HepG2 (cell line): Measurements from ENCODE around the gene PRKCB. TPM values are rescaled to one million over a fixed set of nuclear protein-coding genes. Genes with fewer than 3 reads are reported as not detected.
A peak's percentile ranks its signal among the peaks of the same experiment; 100 is the strongest.

Experiments
- ATAC-seq: fragments of 200-7000 bp; cut with Tn5 transposase; 3 replicates; pipeline ENCODE4 v1.9.1; 2020; ENCODE audit warnings: mild to moderate bottlenecking, moderate library complexity
- BruUV-seq: library from RNA; stranded (reverse); fragments of 400-500 nt; replicated peaks from 2 replicates; lab custom pipeline; 2021; lab: Mats Ljungman, UMichigan
- CTCF ChIA-PET: fragments of 300-600 bp; formaldehyde crosslinking; extraction: SDS; loops from one replicate; lab custom pipeline; 2021; ENCODE audit warnings: low total read pairs, inconsistent platforms, low intra/inter-chr PET ratio; lab: Yijun Ruan, JAX
- POLR2A ChIA-PET: fragments of 350-600 bp; sonication (Branson Sonifier 250); formaldehyde crosslinking; loops from one replicate; lab custom pipeline; 2020; ENCODE audit warnings: antibody characterized with exemption, inconsistent platforms; lab: Yijun Ruan, JAX
- DNase-seq: peaks from one replicate; pipeline ENCODE4 v3.0.0-alpha.2; 2015; ENCODE audit warnings: low spot score
- FAIRE-seq: peaks from 3 replicates; lab custom pipeline; 2011; peaks lifted over from hg19 to GRCh38; lab: Jason Lieb, UNC
- H2AFZ ChIP-seq: one replicate; pipeline ENCODE4 v1.6.1; 2011; ENCODE audit warnings: low read length, inconsistent platforms
- H3K27ac ChIP-seq: fragments of 300-600 bp; 3 replicates; pipeline ENCODE4 v1.8.0; 2011; ENCODE audit warnings: mixed run types, mild to moderate bottlenecking, mixed read lengths, low read length, inconsistent platforms; ENCODE audit not compliant: insufficient read depth; ENCODE audit errors: extremely low read length
- H3K27me3 ChIP-seq, 2 experiments: fragments of 200-600 bp in 1 of 2; 2 replicates in 1 of 2; 3 replicates in 1 of 2; pipeline versions ENCODE4 v1.6.0 to v1.8.0; 2011; ENCODE audit warnings: low read length in 2 of 2, mild to moderate bottlenecking in 2 of 2, moderate library complexity in 2 of 2, inconsistent platforms in 1 of 2; ENCODE audit not compliant: insufficient read depth in 2 of 2, control insufficient read depth in 1 of 2
- H3K36me3 ChIP-seq, 2 experiments: fragments of 200-600 bp in 1 of 2; replicated peaks in 1 of 2; 2 replicates in 1 of 2; 3 replicates in 1 of 2; pipeline versions ENCODE4 v1.5.1 to v1.8.0; 2011; ENCODE audit warnings: low read length in 2 of 2, inconsistent platforms in 1 of 2; ENCODE audit not compliant: insufficient read depth in 2 of 2, control insufficient read depth in 1 of 2
- H3K4me1 ChIP-seq: 2 replicates; pipeline ENCODE4 v1.5.1; 2012; ENCODE audit warnings: low read length, inconsistent platforms; ENCODE audit not compliant: insufficient read depth
- H3K4me2 ChIP-seq: 2 replicates; pipeline ENCODE4 v1.6.0; 2011; ENCODE audit warnings: low read depth, low read length, inconsistent platforms
- H3K4me3 ChIP-seq, 3 experiments: fragments of 200-600 bp in 1 of 3; sonication (generic), shearing (Covaris generic) in 1 of 3; replicated peaks in 1 of 3; 2 replicates each; pipeline ENCODE4 v1.5.1; 2011 to 2016; ENCODE audit warnings: low read length in 3 of 3, inconsistent platforms in 2 of 3, low read depth in 2 of 3, mild to moderate bottlenecking in 2 of 3, control low read depth in 1 of 3, mixed read lengths in 1 of 3; ENCODE audit not compliant: insufficient read depth in 1 of 3
- H3K79me2 ChIP-seq: one replicate; pipeline ENCODE4 v1.6.1; 2011; ENCODE audit warnings: low read length, inconsistent platforms; ENCODE audit not compliant: insufficient read depth
- H3K9ac ChIP-seq: 2 replicates; pipeline ENCODE4 v1.6.0; 2011; ENCODE audit warnings: mild to moderate bottlenecking, low read depth, low read length, inconsistent platforms; ENCODE audit not compliant: insufficient read depth
- H3K9me3 ChIP-seq: 2 replicates; pipeline ENCODE4 v1.5.1; 2012; ENCODE audit warnings: mild to moderate bottlenecking, low read length
- H4K20me1 ChIP-seq: 2 replicates; pipeline ENCODE4 v1.6.0; 2011; ENCODE audit warnings: inconsistent platforms, mild to moderate bottlenecking, low read length, moderate library complexity; ENCODE audit not compliant: insufficient read depth
- BCL6 ChIP-seq: IDR thresholded peaks from 2 replicates; pipeline ENCODE4 v1.6.1; 2016; ENCODE audit warnings: missing genetic modification reagents, missing compliant biosample characterization
- BHLHE40 ChIP-seq: IDR thresholded peaks from 2 replicates; pipeline ENCODE4 v1.6.1; 2011; ENCODE audit warnings: low read length, improper control_type of control experiment
- CBFB ChIP-seq: sonication (generic); formaldehyde crosslinking; IDR thresholded peaks from 2 replicates; pipeline ENCODE4 v1.4.0; 2020; ENCODE audit warnings: missing genetic modification reagents
- FOXA1 ChIP-seq, 2 experiments: fragments of 450-650 bp in 1 of 2; sonication (generic) in 1 of 2; formaldehyde crosslinking in 1 of 2; IDR thresholded peaks; 2 replicates each; pipeline versions ENCODE4 v1.4.0 to v1.6.1; 2016 to 2020; ENCODE audit warnings: missing genetic modification reagents in 1 of 2
- FOXA3 ChIP-seq: IDR thresholded peaks from 2 replicates; pipeline ENCODE4 v1.6.1; 2016; ENCODE audit warnings: missing genetic modification reagents, missing compliant biosample characterization
- HOXA3 ChIP-seq: sonication (generic); formaldehyde crosslinking; IDR thresholded peaks from 2 replicates; pipeline ENCODE4 v1.5.0; 2020; ENCODE audit warnings: missing genetic modification reagents
- JDP2 ChIP-seq: sonication (generic); formaldehyde crosslinking; IDR thresholded peaks from 2 replicates; pipeline ENCODE4 v1.8.1; 2022; ENCODE audit warnings: missing genetic modification reagents, borderline replicate concordance
- KDM5B ChIP-seq: sonication (generic); formaldehyde crosslinking; IDR thresholded peaks from 2 replicates; pipeline ENCODE4 v1.4.0; 2020; ENCODE audit warnings: missing genetic modification reagents, mild to moderate bottlenecking, borderline replicate concordance
- NCOA2 ChIP-seq: sonication (generic); formaldehyde crosslinking; IDR thresholded peaks from 2 replicates; pipeline ENCODE4 v1.8.0; 2022; ENCODE audit warnings: inconsistent platforms
- NR2F1 ChIP-seq, 2 experiments: fragments of 450-650 bp in 1 of 2; formaldehyde crosslinking in 1 of 2; IDR thresholded peaks; 2 replicates each; pipeline versions ENCODE4 v1.5.0 to v1.6.1; 2016 to 2020; ENCODE audit warnings: mild to moderate bottlenecking in 1 of 2, missing compliant biosample characterization in 1 of 2, missing genetic modification reagents in 1 of 2, moderate library complexity in 1 of 2
- RARA ChIP-seq: IDR thresholded peaks from 2 replicates; pipeline ENCODE4 v1.6.1; 2016; ENCODE audit warnings: missing genetic modification reagents, missing compliant biosample characterization
- RXRA ChIP-seq: sonication (generic); formaldehyde crosslinking; IDR thresholded peaks from 2 replicates; pipeline ENCODE4 v1.5.1; 2020; ENCODE audit warnings: missing genetic modification reagents
- SMYD3 ChIP-seq: sonication (generic); formaldehyde crosslinking; IDR thresholded peaks from 2 replicates; pipeline ENCODE4 v1.8.1; 2023; ENCODE audit warnings: mild to moderate bottlenecking, missing genetic modification reagents
- SRF ChIP-seq: IDR thresholded peaks from 2 replicates; pipeline ENCODE4 v1.6.1; 2011; ENCODE audit warnings: mild to moderate bottlenecking, low read depth, low read length, moderate library complexity
- TBX3 ChIP-seq: fragments of 450-650 bp; IDR thresholded peaks from 2 replicates; pipeline ENCODE4 v1.6.1; 2017; ENCODE audit warnings: antibody characterized with exemption, mild to moderate bottlenecking, inconsistent platforms, borderline replicate concordance
- ZNF121 ChIP-seq: sonication (generic); formaldehyde crosslinking; IDR thresholded peaks from 2 replicates; pipeline ENCODE4 v1.5.0; 2020; ENCODE audit warnings: mild to moderate bottlenecking, missing genetic modification reagents
- ZNF180 ChIP-seq: sonication (generic); formaldehyde crosslinking; IDR thresholded peaks from 2 replicates; pipeline ENCODE4 v1.4.0; 2020; ENCODE audit warnings: low read depth, missing genetic modification reagents, borderline replicate concordance
- ZNF432 ChIP-seq: sonication (generic); formaldehyde crosslinking; IDR thresholded peaks from 2 replicates; pipeline ENCODE4 v1.5.0; 2020; ENCODE audit warnings: missing genetic modification reagents, mild to moderate bottlenecking, borderline replicate concordance
- ZNF816 ChIP-seq: sonication (generic); formaldehyde crosslinking; IDR thresholded peaks from 2 replicates; pipeline ENCODE4 v1.8.0; 2022; ENCODE audit warnings: missing genetic modification reagents, mild to moderate bottlenecking, borderline replicate concordance
- WGBS: methylation state at CpG from one replicate; pipeline ENCODE4 v1.1.6; 2017; ENCODE audit warnings: low lambda C conversion rate; 5-methylcytosine and 5-hydroxymethylcytosine counted together
- in situ Hi-C: cut with HindIII; loops from 2 replicates; pipeline ENCODE4 v1.10.0; 2017; ENCODE audit warnings: low pct_unique_long_range_greater_than_20kb; ENCODE audit not compliant: extremely low pct_ligation_motif_present
- intact Hi-C: fragments of 100-400 bp; cut with micrococcal nuclease; formaldehyde crosslinking; loops from one replicate; pipeline ENCODE4 v1.10.0; 2022; ENCODE audit not compliant: unreplicated experiment
- polyA plus RNA-seq, 8 experiments: library from polyadenylated mRNA; depleted of rRNA in 3 of 8; stranded (reverse) in 7 of 8; unstranded in 1 of 8; fragments of >200 nt; fragmentation: Illumina TruSeq in 4 of 8; extraction: Trizol in 4 of 8; gene quantifications; 2 replicates each; pipeline versions ENCODE4 v1.2.1 to v1.2.3, GENCODE V29; 2011 to 2016; ENCODE audit warnings: low read depth in 4 of 8, missing spikeins in 1 of 8, mixed read lengths in 1 of 8; ENCODE audit not compliant: insufficient read depth in 1 of 8
- total RNA-seq, 5 experiments: library from RNA; depleted of rRNA; stranded (reverse); fragments of >200 nt; fragmentation: Illumina TruSeq; extraction: Trizol; gene quantifications; 2 replicates each; pipeline ENCODE4 v1.2.3, GENCODE V29; 2016; ENCODE audit warnings: low read depth in 1 of 5
- TF ChIP-seq, protein P1 (sequence below): sonication (generic); formaldehyde crosslinking; IDR thresholded peaks from 2 replicates; pipeline ENCODE4 v1.4.0; 2020; ENCODE audit warnings: missing genetic modification reagents
- TF ChIP-seq, protein P2 (sequence below): sonication (generic); formaldehyde crosslinking; IDR thresholded peaks from 2 replicates; pipeline ENCODE4 v1.4.0; 2020; ENCODE audit warnings: missing genetic modification reagents
- TF ChIP-seq, protein P3 (sequence below): sonication (generic); formaldehyde crosslinking; IDR thresholded peaks from 2 replicates; pipeline ENCODE4 v1.4.0; 2020; ENCODE audit warnings: missing genetic modification reagents

The PRKCB gene
- total and polyA plus RNA-seq, 2 of the 13 experiments (the other 11 are each of a cell fraction or from before 2014, with no cell fraction given), result 0.01 TPM; not detected in 1

DNA sequence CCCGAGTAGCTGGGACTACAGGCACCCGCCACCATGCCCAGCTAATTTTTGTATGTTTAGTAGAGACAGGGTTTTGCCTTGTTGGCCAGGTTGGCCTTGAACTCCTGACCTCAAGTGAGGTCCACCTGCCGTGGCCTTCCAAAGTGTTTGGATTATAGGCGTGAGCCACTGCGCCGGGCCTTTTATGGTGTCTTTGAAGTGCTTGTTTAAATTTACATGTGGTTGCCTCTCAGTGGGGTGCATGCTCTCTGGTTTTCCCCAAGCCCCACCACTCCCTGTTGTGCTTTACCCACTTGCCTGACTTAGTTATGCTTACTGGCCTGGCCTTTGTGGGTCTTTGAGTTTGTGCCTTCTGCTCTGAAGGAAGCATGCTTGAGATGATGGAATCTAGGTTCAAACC is 132.0 kb downstream of the PRKCB start:
- no TSS peak for BruUV-seq
- 5% methylated on average over 6 of the region's 6 CpGs for WGBS
- DNase-seq (peak; percentile 56), ATAC-seq (peak; percentile 37; the same call in 2 of the 3 replicates), FAIRE-seq (no peak)
- Histone ChIP-seq H3K4me1 (peaks cover 6% of the 10 kb centered on the region; the same call in 1 of the 2 replicates), H3K4me3 (no peak overlapping the region), H4K20me1 (no peaks in the 10 kb centered on the region), H3K27ac (no peak overlapping the region), H3K36me3 (no peaks in the 10 kb centered on the region), H3K9ac (no peak overlapping the region), H3K27me3 (peaks cover 0 to 22% of the 10 kb centered on the region in 2 experiments; a peak in 2 of 5 replicates), H3K9me3 (no peaks in the 10 kb centered on the region), H3K4me2 (no peak overlapping the region), H2AFZ (no peak overlapping the region), H3K79me2 (no peaks in the 10 kb centered on the region)
- in situ Hi-C loops (no loop called here), intact Hi-C loops (no loop called here)
- ChIA-PET POLR2A (no interaction called here), CTCF (no interaction called here)
- TF ChIP-seq RXRA (CRISPR knock-in tag) (peak; percentile 44; the same call in 1 of the 2 replicates), NR2F1 (CRISPR knock-in tag; IDR thresholded peaks at IDR 0.05) (peak; percentile 20 to 73; a peak in 3 of 4 replicates), JDP2 (CRISPR knock-in tag) (no peak), ZNF121 (CRISPR knock-in tag) (no peak), RARA (peak; percentile 79), TBX3 (peak; percentile 79; the same call in 1 of the 2 replicates), BHLHE40 (peak; percentile 68; the same call in 1 of the 2 replicates), ZNF180 (CRISPR knock-in tag) (peak; percentile 96; the same call in 1 of the 2 replicates), SMYD3 (CRISPR knock-in tag) (no peak), FOXA3 (CRISPR knock-in tag) (peak; percentile 12; the same call in 1 of the 2 replicates), HOXA3 (CRISPR knock-in tag) (0 out of 2 replicates have a peak, but pooled peaks have one; percentile 14), BCL6 (CRISPR knock-in tag) (0 out of 2 replicates have a peak, but pooled peaks have one; percentile 20), KDM5B (CRISPR knock-in tag) (no peak), NCOA2 (CRISPR knock-in tag) (peak; percentile 52; the same call in 1 of the 2 replicates), ZNF816 (CRISPR knock-in tag) (no peak), SRF (peak; percentile 82), FOXA1 (IDR thresholded peaks at IDR 0.05) (no peak), FOXA1 (CRISPR knock-in tag; IDR thresholded peaks at IDR 0.05) (peak; percentile 43), CBFB (CRISPR knock-in tag) (peak; percentile 74; the same call in 1 of the 2 replicates), ZNF432 (CRISPR knock-in tag) (no peak)
- TF ChIP-seq, protein P1, sequence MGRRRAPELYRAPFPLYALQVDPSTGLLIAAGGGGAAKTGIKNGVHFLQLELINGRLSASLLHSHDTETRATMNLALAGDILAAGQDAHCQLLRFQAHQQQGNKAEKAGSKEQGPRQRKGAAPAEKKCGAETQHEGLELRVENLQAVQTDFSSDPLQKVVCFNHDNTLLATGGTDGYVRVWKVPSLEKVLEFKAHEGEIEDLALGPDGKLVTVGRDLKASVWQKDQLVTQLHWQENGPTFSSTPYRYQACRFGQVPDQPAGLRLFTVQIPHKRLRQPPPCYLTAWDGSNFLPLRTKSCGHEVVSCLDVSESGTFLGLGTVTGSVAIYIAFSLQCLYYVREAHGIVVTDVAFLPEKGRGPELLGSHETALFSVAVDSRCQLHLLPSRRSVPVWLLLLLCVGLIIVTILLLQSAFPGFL (CRISPR knock-in tag), result no peak
- TF ChIP-seq, protein P2, sequence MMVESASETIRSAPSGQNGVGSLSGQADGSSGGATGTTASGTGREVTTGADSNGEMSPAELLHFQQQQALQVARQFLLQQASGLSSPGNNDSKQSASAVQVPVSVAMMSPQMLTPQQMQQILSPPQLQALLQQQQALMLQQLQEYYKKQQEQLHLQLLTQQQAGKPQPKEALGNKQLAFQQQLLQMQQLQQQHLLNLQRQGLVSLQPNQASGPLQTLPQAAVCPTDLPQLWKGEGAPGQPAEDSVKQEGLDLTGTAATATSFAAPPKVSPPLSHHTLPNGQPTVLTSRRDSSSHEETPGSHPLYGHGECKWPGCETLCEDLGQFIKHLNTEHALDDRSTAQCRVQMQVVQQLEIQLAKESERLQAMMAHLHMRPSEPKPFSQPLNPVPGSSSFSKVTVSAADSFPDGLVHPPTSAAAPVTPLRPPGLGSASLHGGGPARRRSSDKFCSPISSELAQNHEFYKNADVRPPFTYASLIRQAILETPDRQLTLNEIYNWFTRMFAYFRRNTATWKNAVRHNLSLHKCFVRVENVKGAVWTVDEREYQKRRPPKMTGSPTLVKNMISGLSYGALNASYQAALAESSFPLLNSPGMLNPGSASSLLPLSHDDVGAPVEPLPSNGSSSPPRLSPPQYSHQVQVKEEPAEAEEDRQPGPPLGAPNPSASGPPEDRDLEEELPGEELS (CRISPR knock-in tag), result peak; percentile 43; the same call in 1 of the 2 replicates
- TF ChIP-seq, protein P3, sequence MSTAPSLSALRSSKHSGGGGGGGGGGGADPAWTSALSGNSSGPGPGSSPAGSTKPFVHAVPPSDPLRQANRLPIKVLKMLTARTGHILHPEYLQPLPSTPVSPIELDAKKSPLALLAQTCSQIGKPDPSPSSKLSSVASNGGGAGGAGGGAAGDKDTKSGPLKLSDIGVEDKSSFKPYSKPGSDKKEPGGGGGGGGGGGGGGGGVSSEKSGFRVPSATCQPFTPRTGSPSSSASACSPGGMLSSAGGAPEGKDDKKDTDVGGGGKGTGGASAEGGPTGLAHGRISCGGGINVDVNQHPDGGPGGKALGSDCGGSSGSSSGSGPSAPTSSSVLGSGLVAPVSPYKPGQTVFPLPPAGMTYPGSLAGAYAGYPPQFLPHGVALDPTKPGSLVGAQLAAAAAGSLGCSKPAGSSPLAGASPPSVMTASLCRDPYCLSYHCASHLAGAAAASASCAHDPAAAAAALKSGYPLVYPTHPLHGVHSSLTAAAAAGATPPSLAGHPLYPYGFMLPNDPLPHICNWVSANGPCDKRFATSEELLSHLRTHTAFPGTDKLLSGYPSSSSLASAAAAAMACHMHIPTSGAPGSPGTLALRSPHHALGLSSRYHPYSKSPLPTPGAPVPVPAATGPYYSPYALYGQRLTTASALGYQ (CRISPR knock-in tag), result peak; percentile 28; the same call in 1 of the 2 replicates
